Measurements from ENCODE around the gene PRKRA.
"Not testable (repeated sequence)": the region's sequence is repeated elsewhere in the genome, so short reads cannot be mapped to it uniquely, and the experiment has no call there.

Gene PRKRA

DNA sequence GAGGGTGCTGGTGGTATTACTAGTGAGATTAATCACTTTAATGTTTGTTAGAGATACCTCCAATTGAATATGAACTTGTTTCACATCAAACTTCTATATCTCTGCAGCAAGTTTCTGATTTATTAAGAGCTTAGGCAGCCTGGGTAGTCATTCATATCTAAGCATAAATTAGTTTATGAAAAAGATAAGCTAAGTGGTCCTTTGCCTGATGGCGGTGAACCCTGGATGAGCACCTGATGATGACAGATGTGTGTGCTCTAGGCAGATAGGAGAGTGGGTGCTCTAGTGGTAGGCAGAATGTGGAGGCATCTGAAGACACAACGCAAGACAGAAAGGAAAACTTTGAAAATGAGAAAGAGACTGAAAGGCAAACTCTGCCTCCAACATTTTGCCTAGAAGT is 22.4 kb upstream of the PRKRA start:
- POLR2A ChIA-PET, result no interaction called here
- H3K4me3 ChIP-seq (ENCODE audit: low read depth, low read length), result no peak overlapping the region
- TF ChIP-seq, protein P1, sequence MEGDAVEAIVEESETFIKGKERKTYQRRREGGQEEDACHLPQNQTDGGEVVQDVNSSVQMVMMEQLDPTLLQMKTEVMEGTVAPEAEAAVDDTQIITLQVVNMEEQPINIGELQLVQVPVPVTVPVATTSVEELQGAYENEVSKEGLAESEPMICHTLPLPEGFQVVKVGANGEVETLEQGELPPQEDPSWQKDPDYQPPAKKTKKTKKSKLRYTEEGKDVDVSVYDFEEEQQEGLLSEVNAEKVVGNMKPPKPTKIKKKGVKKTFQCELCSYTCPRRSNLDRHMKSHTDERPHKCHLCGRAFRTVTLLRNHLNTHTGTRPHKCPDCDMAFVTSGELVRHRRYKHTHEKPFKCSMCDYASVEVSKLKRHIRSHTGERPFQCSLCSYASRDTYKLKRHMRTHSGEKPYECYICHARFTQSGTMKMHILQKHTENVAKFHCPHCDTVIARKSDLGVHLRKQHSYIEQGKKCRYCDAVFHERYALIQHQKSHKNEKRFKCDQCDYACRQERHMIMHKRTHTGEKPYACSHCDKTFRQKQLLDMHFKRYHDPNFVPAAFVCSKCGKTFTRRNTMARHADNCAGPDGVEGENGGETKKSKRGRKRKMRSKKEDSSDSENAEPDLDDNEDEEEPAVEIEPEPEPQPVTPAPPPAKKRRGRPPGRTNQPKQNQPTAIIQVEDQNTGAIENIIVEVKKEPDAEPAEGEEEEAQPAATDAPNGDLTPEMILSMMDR (IDR thresholded peaks at IDR 0.05; ENCODE audit: insufficient read depth, low read length, missing control alignments), result no peak
- no peak for DNase-seq (ENCODE audit: low read depth, low spot score)
- CTCF ChIA-PET, result interaction anchor here (1.3 kb wide), 1 partner anchor 16 kb away, joined by 3 read pairs; no protein-coding TSS in a partner anchor

DNA sequence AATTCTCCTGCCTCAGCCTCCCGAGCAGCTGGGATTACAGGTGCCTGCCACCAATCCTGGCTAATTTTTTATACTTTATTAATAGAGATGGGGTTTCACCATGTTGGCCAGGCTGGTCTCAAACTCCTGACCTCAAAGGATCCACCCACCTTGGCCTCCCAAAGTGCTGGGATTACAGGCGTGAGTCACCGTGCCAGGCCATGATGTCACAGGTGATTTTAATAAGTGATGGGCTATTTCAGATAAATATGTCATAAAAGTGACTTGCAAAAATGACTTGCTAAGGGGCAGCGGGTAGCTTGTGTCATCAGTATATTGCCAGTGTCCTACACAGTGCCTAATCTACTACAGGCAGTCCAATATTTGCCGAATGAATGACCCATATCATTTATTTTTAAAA is 20.3 kb upstream of the PRKRA start:
- CTCF ChIA-PET, result not testable (repeated sequence)

DNA sequence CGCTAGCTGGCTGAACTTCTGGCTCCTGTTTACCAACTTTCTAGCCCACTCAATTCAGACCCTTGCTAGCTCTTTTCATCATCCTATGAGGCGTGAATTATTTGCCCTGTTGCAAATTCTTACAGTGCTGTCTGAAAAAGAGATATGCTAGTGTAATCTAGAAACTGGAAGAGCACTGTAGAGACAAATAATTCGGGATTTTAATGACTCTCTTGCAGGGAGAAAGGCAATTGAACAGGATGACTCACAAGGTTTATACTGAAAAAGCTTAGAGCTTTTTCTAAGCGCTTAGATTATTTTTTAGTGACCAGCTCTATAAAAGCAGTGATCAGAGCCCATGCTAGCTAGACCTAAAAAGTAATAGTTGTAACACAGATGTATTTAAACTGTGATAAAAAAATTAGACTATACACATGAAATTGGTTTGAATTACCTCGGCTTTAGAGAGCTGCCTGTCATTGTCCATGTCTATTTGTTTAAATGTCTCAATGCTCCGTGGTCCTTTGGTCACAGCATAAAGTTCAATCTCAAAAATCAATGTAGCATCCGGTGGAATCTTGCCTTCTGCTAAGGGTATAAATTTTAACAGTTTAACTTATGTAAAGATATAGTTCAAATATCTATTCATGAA is 18.4 kb upstream of the PRKRA start:
- TF ChIP-seq, protein P1 (IDR thresholded peaks at IDR 0.05; ENCODE audit: insufficient read depth, low read length, missing control alignments), result no peak
- ChIA-PET CTCF (no interaction called here), POLR2A (no interaction called here)
- H3K4me3 ChIP-seq (ENCODE audit: low read depth, low read length), result no peak overlapping the region
- no peak for DNase-seq (ENCODE audit: low read depth, low spot score)

More for the DNA sequence above, 20.3 kb upstream of the PRKRA start:
- H3K4me3 ChIP-seq (ENCODE audit: low read depth, low read length); DNase-seq (ENCODE audit: low read depth, low spot score); POLR2A ChIA-PET: not testable (repeated sequence)

DNA sequence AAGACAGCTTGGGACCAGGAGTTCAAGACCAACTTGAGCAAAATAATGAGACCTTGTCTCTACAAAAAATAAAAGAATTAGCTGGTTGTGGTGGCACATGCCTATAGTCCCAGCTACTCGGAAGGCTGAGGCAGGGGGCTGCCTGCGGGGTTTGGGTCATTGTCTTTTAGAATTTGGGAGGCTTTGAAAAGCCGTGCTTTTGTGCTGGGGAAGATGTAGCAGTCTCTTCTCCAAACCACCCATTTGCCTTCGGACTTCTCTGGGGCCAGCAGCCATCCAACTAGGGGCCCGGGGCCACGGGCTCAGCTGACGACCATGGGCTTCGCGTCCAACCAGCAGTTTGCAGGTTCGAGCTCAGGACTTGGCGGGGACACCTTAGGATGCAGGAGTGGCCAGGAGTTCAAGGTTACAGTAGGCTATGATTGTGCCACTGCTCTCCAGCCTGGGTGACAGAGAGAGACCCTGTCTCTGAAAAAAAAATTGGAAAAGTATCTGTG is 6.5 kb upstream of the PRKRA start:
- TF ChIP-seq, protein P1 (IDR thresholded peaks at IDR 0.05; ENCODE audit: insufficient read depth, low read length, missing control alignments), result no peak
- DNase-seq (ENCODE audit: low read depth, low spot score), result no peak
- CTCF ChIA-PET, result interaction anchor here (1.2 kb wide), 1 partner anchor 16 kb away, joined by 3 read pairs; no protein-coding TSS in a partner anchor
- no peak overlapping the region for H3K4me3 ChIP-seq (ENCODE audit: low read depth, low read length)
- POLR2A ChIA-PET, result no interaction called here

GRCh38 chr2:178455947-178456346 is 5.0 kb upstream of the PRKRA start:
- ChIA-PET POLR2A (interaction anchor here (0.6 kb wide), 1 partner anchor 24 kb away, joined by 3 read pairs; no protein-coding TSS in a partner anchor), CTCF (no interaction called here)
- TF ChIP-seq, protein P1 (IDR thresholded peaks at IDR 0.05; ENCODE audit: insufficient read depth, low read length, missing control alignments), result no peak
- no peak for DNase-seq (ENCODE audit: low read depth, low spot score)
- no peak overlapping the region for H3K4me3 ChIP-seq (ENCODE audit: low read depth, low read length)

GRCh38 chr2:178452870-178453269 is 1.9 kb upstream of the PRKRA start:
- H3K4me3 ChIP-seq (ENCODE audit: low read depth, low read length), result no peak overlapping the region
- TF ChIP-seq, protein P1 (IDR thresholded peaks at IDR 0.05; ENCODE audit: insufficient read depth, low read length, missing control alignments), result no peak
- ChIA-PET CTCF (no interaction called here), POLR2A (no interaction called here)
- no peak for DNase-seq (ENCODE audit: low read depth, low spot score)

- TF ChIP-seq, protein P1 (IDR thresholded peaks at IDR 0.05; ENCODE audit: insufficient read depth, low read length, missing control alignments), result no peak
- no peak for DNase-seq (ENCODE audit: low read depth, low spot score)
- POLR2A ChIA-PET, result no interaction called here
- CTCF ChIA-PET, result no interaction called here
- H3K4me3 ChIP-seq (ENCODE audit: low read depth, low read length), result no peak overlapping the region
Measured at GRCh38 chr2:178452334-178452733, 1.4 kb upstream of the PRKRA start.
